Endothelial cell of umbilical vein (primary cell): ENCODE results near the gene FGF3. TPM values are rescaled to one million over a fixed set of nuclear protein-coding genes. Genes with fewer than 3 reads are reported as not detected.

Experiments used
- BruUV-seq: library from RNA; stranded (reverse); fragments of 400-500 nt; replicated peaks from 2 replicates; lab custom pipeline; 2021; lab: Mats Ljungman, UMichigan
- CTCF ChIA-PET: fragments of 300-600, 350-600 bp; sonication (Branson Sonifier 250); formaldehyde crosslinking; loops from one replicate; lab custom pipeline; 2021; ENCODE audit warnings: antibody characterized with exemption, inconsistent platforms; lab: Charles Lee
- POLR2A ChIA-PET: fragments of 300-600, 350-600 bp; sonication (Branson Sonifier 250); formaldehyde crosslinking; loops from one replicate; lab custom pipeline; 2021; ENCODE audit warnings: antibody characterized with exemption, inconsistent platforms; lab: Charles Lee
- DNase-seq: peaks from one replicate; pipeline ENCODE4 v3.0.0-alpha.2; 2011; ENCODE audit warnings: low read depth, low spot score
- FAIRE-seq: peaks from 2 replicates; lab custom pipeline; 2011; peaks lifted over from hg19 to GRCh38; lab: Jason Lieb, UNC
- H2AFZ ChIP-seq: 2 replicates; pipeline ENCODE4 v1.6.0; 2012; ENCODE audit warnings: low read depth, low read length, control low read depth, inconsistent platforms
- H3K27ac ChIP-seq: 2 replicates; pipeline ENCODE4 v1.5.1; 2011; ENCODE audit warnings: low read depth, mild to moderate bottlenecking, control low read depth, low read length, moderate library complexity; ENCODE audit not compliant: insufficient read depth
- H3K27me3 ChIP-seq, 2 experiments: 2 replicates each; pipeline versions ENCODE4 v1.6.0 to v1.6.1; 2011; ENCODE audit warnings: low read length in 2 of 2, mixed read lengths in 1 of 2; ENCODE audit not compliant: control insufficient read depth in 2 of 2, insufficient read depth in 2 of 2
- H3K36me3 ChIP-seq, 2 experiments: 2 replicates in 1 of 2; 3 replicates in 1 of 2; pipeline ENCODE4 v1.5.1; 2011; ENCODE audit warnings: low read length in 2 of 2, mild to moderate bottlenecking in 1 of 2, moderate library complexity in 1 of 2; ENCODE audit not compliant: control insufficient read depth in 2 of 2, insufficient read depth in 2 of 2; ENCODE audit errors: extremely low read depth in 1 of 2
- H3K4me1 ChIP-seq: 3 replicates; pipeline ENCODE4 v1.5.1; 2011; ENCODE audit warnings: mild to moderate bottlenecking, low read length; ENCODE audit not compliant: control insufficient read depth, insufficient read depth; ENCODE audit errors: extremely low read depth
- H3K4me2 ChIP-seq: 2 replicates; pipeline ENCODE4 v1.6.1; 2011; ENCODE audit warnings: low read length, control low read depth, mixed read lengths; ENCODE audit not compliant: insufficient read depth
- H3K4me3 ChIP-seq, 3 experiments: fragments of 200-600 bp in 1 of 3; sonication (generic), shearing (Covaris generic) in 1 of 3; replicated peaks in 1 of 3; 2 replicates each; pipeline ENCODE4 v1.5.1; 2011 to 2016; ENCODE audit warnings: control low read depth in 3 of 3, low read length in 3 of 3, mild to moderate bottlenecking in 2 of 3, inconsistent platforms in 1 of 3, low read depth in 1 of 3, moderate library complexity in 1 of 3; ENCODE audit not compliant: insufficient read depth in 1 of 3
- H3K79me2 ChIP-seq: 2 replicates; pipeline ENCODE4 v1.6.0; 2012; ENCODE audit warnings: low read length, inconsistent platforms; ENCODE audit not compliant: control insufficient read depth, insufficient read depth
- H3K9ac ChIP-seq: replicated peaks from 2 replicates; pipeline ENCODE3; 2011; ENCODE audit warnings: low read length, control low read depth; ENCODE audit not compliant: insufficient read depth; ENCODE audit errors: extremely low read depth
- H3K9me1 ChIP-seq: replicated peaks from 3 replicates; pipeline ENCODE4 v1.6.0; 2011; ENCODE audit warnings: mild to moderate bottlenecking, low read length; ENCODE audit not compliant: control insufficient read depth, insufficient read depth; ENCODE audit errors: extremely low read depth
- H3K9me3 ChIP-seq: replicated peaks from 2 replicates; pipeline ENCODE4 v1.5.1; 2012; ENCODE audit warnings: low read length, inconsistent platforms; ENCODE audit not compliant: control insufficient read depth, insufficient read depth
- H4K20me1 ChIP-seq: replicated peaks from 2 replicates; pipeline ENCODE3; 2011; ENCODE audit warnings: mild to moderate bottlenecking, low read length; ENCODE audit not compliant: control insufficient read depth, insufficient read depth; ENCODE audit errors: extremely low read depth
- CTCF ChIP-seq, 2 donors: IDR thresholded peaks; 1 replicate in 1 of 2; 2 replicates in 1 of 2; pipeline ENCODE4 v1.5.1; 2011; ENCODE audit warnings: low read length in 2 of 2, mild to moderate bottlenecking in 2 of 2, moderate library complexity in 2 of 2, control low read depth in 1 of 2, inconsistent platforms in 1 of 2, low read depth in 1 of 2; ENCODE audit not compliant: insufficient read depth in 1 of 2; ENCODE audit errors: extremely low read depth in 1 of 2
- EZH2 ChIP-seq: IDR thresholded peaks from 2 replicates; pipeline ENCODE4 v1.6.1; 2012; ENCODE audit warnings: borderline replicate concordance, low read depth, mild to moderate bottlenecking, moderate library complexity, low read length, inconsistent platforms; ENCODE audit not compliant: severe bottlenecking
- FOS ChIP-seq: IDR thresholded peaks from 2 replicates; pipeline ENCODE4 v1.6.1; 2011; ENCODE audit warnings: mild to moderate bottlenecking, low read length, moderate library complexity, borderline replicate concordance; ENCODE audit not compliant: insufficient read depth
- GATA2 ChIP-seq: IDR thresholded peaks from 2 replicates; pipeline ENCODE4 v1.7.0; 2011; ENCODE audit warnings: low read depth, mild to moderate bottlenecking, moderate library complexity, mixed read lengths, low read length; ENCODE audit not compliant: insufficient read length, insufficient read depth
- JUN ChIP-seq: IDR thresholded peaks from 2 replicates; pipeline ENCODE4 v1.6.1; 2011; ENCODE audit warnings: borderline replicate concordance, low read depth; ENCODE audit not compliant: insufficient read length, insufficient read depth
- MAX ChIP-seq: IDR thresholded peaks from 2 replicates; pipeline ENCODE4 v1.6.1; 2011; ENCODE audit not compliant: insufficient read depth, insufficient read length
- MYC ChIP-seq: IDR thresholded peaks from one replicate; pipeline ENCODE4 v1.6.1; 2011; ENCODE audit warnings: mild to moderate bottlenecking, low read depth, low read length
- POLR2A ChIP-seq: IDR thresholded peaks from 2 replicates; pipeline ENCODE4 v1.6.1; 2012; ENCODE audit warnings: low read depth, mild to moderate bottlenecking, control low read depth, low read length
- POLR2AphosphoS5 ChIP-seq: IDR thresholded peaks from 2 replicates; pipeline ENCODE4 v1.6.1; 2012; ENCODE audit warnings: low read depth, mild to moderate bottlenecking, control low read depth, low read length, moderate library complexity; ENCODE audit not compliant: insufficient read depth
- dilution Hi-C: fragments of 300-500 bp; cut with MboI; formaldehyde crosslinking; loops from one replicate; pipeline ENCODE4 v1.15.0; 2019; ENCODE audit warnings: low sequenced_read_pairs; ENCODE audit not compliant: extremely low pct_ligation_motif_present
- intact Hi-C: fragments of 100-400 bp; cut with micrococcal nuclease; formaldehyde crosslinking; loops from one replicate; pipeline ENCODE4 v1.10.0; 2022
- polyA plus RNA-seq, 4 experiments: library from polyadenylated mRNA; depleted of rRNA in 3 of 4; stranded (reverse) in 3 of 4; unstranded in 1 of 4; fragments of >200 nt; gene quantifications; 2 replicates each; pipeline versions ENCODE4 v1.2.1 to v1.2.3, GENCODE V29; 2011 to 2012; ENCODE audit warnings: missing spikeins in 1 of 4
- total RNA-seq: library from RNA; stranded (reverse); gene quantifications from 2 replicates; pipeline ENCODE4 v1.2.3, GENCODE V29; 2021

Gene FGF3
- total and polyA plus RNA-seq, 2 donors (not counting 3 experiments of a cell fraction or from before 2014, with no cell fraction given): not detected

- CTCF ChIA-PET: no interaction called here
- Histone ChIP-seq H3K9me1 (no peaks in the 10 kb centered on the region), H3K27me3 (peaks cover 9 to 21% of the 10 kb centered on the region in 2 experiments), H3K4me1 (no peaks in the 10 kb centered on the region), H3K79me2 (no peaks in the 10 kb centered on the region), H3K9ac (no peak overlapping the region), H2AFZ (no peak overlapping the region), H3K27ac (no peak overlapping the region), H3K9me3 (no peaks in the 10 kb centered on the region), H4K20me1 (no peaks in the 10 kb centered on the region), H3K4me2 (no peak overlapping the region), H3K4me3 (no peak overlapping the region), H3K36me3 (no peaks in the 10 kb centered on the region)
- DNase-seq: no peak
- no TSS peak for BruUV-seq
- TF ChIP-seq MAX (no peak), FOS (no peak), JUN (no peak), CTCF (IDR thresholded peaks at IDR 0.05; ENCODE audit: extremely low read depth in 1 of 2, insufficient read depth in 1 of 2, low read depth in 1 of 2, low read length in 2 of 2) (no peak), EZH2 (no peak), MYC (no peak), GATA2 (no peak), POLR2AphosphoS5 (no peak), POLR2A (no peak)
- POLR2A ChIA-PET: no interaction called here
- dilution Hi-C loops (no loop called here), intact Hi-C loops (no loop called here)
- no peak for FAIRE-seq
Observed at GRCh38 chr11:69863544-69864200, 44.5 kb upstream of the FGF3 start.
